HepG2 (cell line): Measurements from ENCODE around the gene FRS2. TPM values are rescaled to one million over a fixed set of nuclear protein-coding genes. Genes with fewer than 3 reads are reported as not detected.

Source experiments
- ATAC-seq: fragments of 200-7000 bp; cut with Tn5 transposase; 3 replicates; pipeline ENCODE4 v1.9.1; 2020; ENCODE audit warnings: mild to moderate bottlenecking, moderate library complexity
- BruUV-seq: library from RNA; stranded (reverse); fragments of 400-500 nt; replicated peaks from 2 replicates; lab custom pipeline; 2021; lab: Mats Ljungman, UMichigan
- CTCF ChIA-PET: fragments of 300-600 bp; formaldehyde crosslinking; extraction: SDS; loops from one replicate; lab custom pipeline; 2021; ENCODE audit warnings: low total read pairs, inconsistent platforms, low intra/inter-chr PET ratio; lab: Yijun Ruan, JAX
- POLR2A ChIA-PET: fragments of 350-600 bp; sonication (Branson Sonifier 250); formaldehyde crosslinking; loops from one replicate; lab custom pipeline; 2020; ENCODE audit warnings: antibody characterized with exemption, inconsistent platforms; lab: Yijun Ruan, JAX
- DNase-seq: peaks from one replicate; pipeline ENCODE4 v3.0.0-alpha.2; 2015; ENCODE audit warnings: low spot score
- FAIRE-seq: peaks from 3 replicates; lab custom pipeline; 2011; peaks lifted over from hg19 to GRCh38; lab: Jason Lieb, UNC
- H2AFZ ChIP-seq: one replicate; pipeline ENCODE4 v1.6.1; 2011; ENCODE audit warnings: low read length, inconsistent platforms
- H3K27ac ChIP-seq: fragments of 300-600 bp; 3 replicates; pipeline ENCODE4 v1.8.0; 2011; ENCODE audit warnings: mixed run types, mild to moderate bottlenecking, mixed read lengths, low read length, inconsistent platforms; ENCODE audit not compliant: insufficient read depth; ENCODE audit errors: extremely low read length
- H3K27me3 ChIP-seq, 2 experiments: fragments of 200-600 bp in 1 of 2; 2 replicates in 1 of 2; 3 replicates in 1 of 2; pipeline versions ENCODE4 v1.6.0 to v1.8.0; 2011; ENCODE audit warnings: low read length in 2 of 2, mild to moderate bottlenecking in 2 of 2, moderate library complexity in 2 of 2, inconsistent platforms in 1 of 2; ENCODE audit not compliant: insufficient read depth in 2 of 2, control insufficient read depth in 1 of 2
- H3K36me3 ChIP-seq, 2 experiments: fragments of 200-600 bp in 1 of 2; replicated peaks in 1 of 2; 2 replicates in 1 of 2; 3 replicates in 1 of 2; pipeline versions ENCODE4 v1.5.1 to v1.8.0; 2011; ENCODE audit warnings: low read length in 2 of 2, inconsistent platforms in 1 of 2; ENCODE audit not compliant: insufficient read depth in 2 of 2, control insufficient read depth in 1 of 2
- H3K4me1 ChIP-seq: 2 replicates; pipeline ENCODE4 v1.5.1; 2012; ENCODE audit warnings: low read length, inconsistent platforms; ENCODE audit not compliant: insufficient read depth
- H3K4me2 ChIP-seq: 2 replicates; pipeline ENCODE4 v1.6.0; 2011; ENCODE audit warnings: low read depth, low read length, inconsistent platforms
- H3K4me3 ChIP-seq, 3 experiments: fragments of 200-600 bp in 1 of 3; sonication (generic), shearing (Covaris generic) in 1 of 3; replicated peaks in 1 of 3; 2 replicates each; pipeline ENCODE4 v1.5.1; 2011 to 2016; ENCODE audit warnings: low read length in 3 of 3, inconsistent platforms in 2 of 3, low read depth in 2 of 3, mild to moderate bottlenecking in 2 of 3, control low read depth in 1 of 3, mixed read lengths in 1 of 3; ENCODE audit not compliant: insufficient read depth in 1 of 3
- H3K79me2 ChIP-seq: one replicate; pipeline ENCODE4 v1.6.1; 2011; ENCODE audit warnings: low read length, inconsistent platforms; ENCODE audit not compliant: insufficient read depth
- H3K9ac ChIP-seq: 2 replicates; pipeline ENCODE4 v1.6.0; 2011; ENCODE audit warnings: mild to moderate bottlenecking, low read depth, low read length, inconsistent platforms; ENCODE audit not compliant: insufficient read depth
- H3K9me3 ChIP-seq: 2 replicates; pipeline ENCODE4 v1.5.1; 2012; ENCODE audit warnings: mild to moderate bottlenecking, low read length
- H4K20me1 ChIP-seq: 2 replicates; pipeline ENCODE4 v1.6.0; 2011; ENCODE audit warnings: inconsistent platforms, mild to moderate bottlenecking, low read length, moderate library complexity; ENCODE audit not compliant: insufficient read depth
- ATM ChIP-seq: fragments of 450-650 bp; IDR thresholded peaks from 2 replicates; pipeline ENCODE4 v1.7.1; 2017; ENCODE audit warnings: mild to moderate bottlenecking, borderline replicate concordance
- CEBPG ChIP-seq: IDR thresholded peaks from 2 replicates; pipeline ENCODE4 v1.6.1; 2016
- CTCF ChIP-seq: sonication (generic); formaldehyde crosslinking; IDR thresholded peaks from 2 replicates; pipeline ENCODE4 v1.5.0; 2020; ENCODE audit warnings: mild to moderate bottlenecking, missing genetic modification reagents, moderate library complexity
- FOXA1 ChIP-seq, 2 experiments: fragments of 450-650 bp in 1 of 2; sonication (generic) in 1 of 2; formaldehyde crosslinking in 1 of 2; IDR thresholded peaks; 2 replicates each; pipeline versions ENCODE4 v1.4.0 to v1.6.1; 2016 to 2020; ENCODE audit warnings: missing genetic modification reagents in 1 of 2
- FOXA3 ChIP-seq: IDR thresholded peaks from 2 replicates; pipeline ENCODE4 v1.6.1; 2016; ENCODE audit warnings: missing genetic modification reagents, missing compliant biosample characterization
- GATAD2A ChIP-seq: IDR thresholded peaks from 2 replicates; pipeline ENCODE4 v1.6.1; 2016
- MYPOP ChIP-seq: sonication (generic); formaldehyde crosslinking; IDR thresholded peaks from 2 replicates; pipeline ENCODE4 v1.8.1; 2023; ENCODE audit warnings: mild to moderate bottlenecking, moderate library complexity, missing genetic modification reagents
- PATZ1 ChIP-seq: sonication (generic); formaldehyde crosslinking; IDR thresholded peaks from 2 replicates; pipeline ENCODE4 v1.4.0; 2020; ENCODE audit warnings: missing genetic modification reagents
- PRMT3 ChIP-seq: sonication (generic); formaldehyde crosslinking; IDR thresholded peaks from 2 replicates; pipeline ENCODE4 v1.8.1; 2022; ENCODE audit warnings: low read depth, mild to moderate bottlenecking, moderate library complexity, missing genetic modification reagents, borderline replicate concordance
- STAG1 ChIP-seq: sonication (generic); formaldehyde crosslinking; IDR thresholded peaks from 2 replicates; pipeline ENCODE4 v1.4.0; 2020; ENCODE audit warnings: missing genetic modification reagents
- TEAD2 ChIP-seq: sonication (generic); formaldehyde crosslinking; IDR thresholded peaks from 2 replicates; pipeline ENCODE4 v1.9.0; 2021; ENCODE audit warnings: missing genetic modification reagents
- ZNF564 ChIP-seq: sonication (generic); formaldehyde crosslinking; IDR thresholded peaks from 2 replicates; pipeline ENCODE4 v1.8.1; 2023; ENCODE audit warnings: mild to moderate bottlenecking, missing genetic modification reagents
- ZNF615 ChIP-seq: sonication (generic); formaldehyde crosslinking; IDR thresholded peaks from 2 replicates; pipeline ENCODE4 v1.5.0; 2020; ENCODE audit warnings: mild to moderate bottlenecking, missing genetic modification reagents, borderline replicate concordance
- ZNF777 ChIP-seq: sonication (generic); formaldehyde crosslinking; IDR thresholded peaks from 2 replicates; pipeline ENCODE4 v1.4.0; 2020; ENCODE audit warnings: missing genetic modification reagents
- ZNF878 ChIP-seq: sonication (generic); formaldehyde crosslinking; IDR thresholded peaks from 2 replicates; pipeline ENCODE4 v1.8.1; 2023; ENCODE audit warnings: mild to moderate bottlenecking, missing genetic modification reagents, moderate library complexity
- WGBS: methylation state at CpG from one replicate; pipeline ENCODE4 v1.1.6; 2017; ENCODE audit warnings: low lambda C conversion rate; 5-methylcytosine and 5-hydroxymethylcytosine counted together
- in situ Hi-C: cut with HindIII; loops from 2 replicates; pipeline ENCODE4 v1.10.0; 2017; ENCODE audit warnings: low pct_unique_long_range_greater_than_20kb; ENCODE audit not compliant: extremely low pct_ligation_motif_present
- intact Hi-C: fragments of 100-400 bp; cut with micrococcal nuclease; formaldehyde crosslinking; loops from one replicate; pipeline ENCODE4 v1.10.0; 2022; ENCODE audit not compliant: unreplicated experiment
- polyA plus RNA-seq, 8 experiments: library from polyadenylated mRNA; depleted of rRNA in 3 of 8; stranded (reverse) in 7 of 8; unstranded in 1 of 8; fragments of >200 nt; fragmentation: Illumina TruSeq in 4 of 8; extraction: Trizol in 4 of 8; gene quantifications; 2 replicates each; pipeline versions ENCODE4 v1.2.1 to v1.2.3, GENCODE V29; 2011 to 2016; ENCODE audit warnings: low read depth in 4 of 8, missing spikeins in 1 of 8, mixed read lengths in 1 of 8; ENCODE audit not compliant: insufficient read depth in 1 of 8
- total RNA-seq, 5 experiments: library from RNA; depleted of rRNA; stranded (reverse); fragments of >200 nt; fragmentation: Illumina TruSeq; extraction: Trizol; gene quantifications; 2 replicates each; pipeline ENCODE4 v1.2.3, GENCODE V29; 2016; ENCODE audit warnings: low read depth in 1 of 5
- TF ChIP-seq, protein P1 (sequence below): sonication (generic); formaldehyde crosslinking; IDR thresholded peaks from 2 replicates; pipeline ENCODE4 v1.4.0; 2020; ENCODE audit warnings: missing genetic modification reagents

FRS2 gene
- total and polyA plus RNA-seq, 2 of the 13 experiments (the other 11 are each of a cell fraction or from before 2014, with no cell fraction given): 8.3 to 16.8 TPM

GRCh38 chr12:69466867-69467266 lies 3.3 kb upstream of the FRS2 start:
- intact Hi-C loops: no loop called here
- POLR2A ChIA-PET: no interaction called here
- no peak overlapping the region for H3K27ac ChIP-seq
- TF ChIP-seq FOXA1 (IDR thresholded peaks at IDR 0.05): no peak
- peak; percentile 74 for TF ChIP-seq FOXA1 (CRISPR knock-in tag; IDR thresholded peaks at IDR 0.05)
- TF ChIP-seq, protein P1, sequence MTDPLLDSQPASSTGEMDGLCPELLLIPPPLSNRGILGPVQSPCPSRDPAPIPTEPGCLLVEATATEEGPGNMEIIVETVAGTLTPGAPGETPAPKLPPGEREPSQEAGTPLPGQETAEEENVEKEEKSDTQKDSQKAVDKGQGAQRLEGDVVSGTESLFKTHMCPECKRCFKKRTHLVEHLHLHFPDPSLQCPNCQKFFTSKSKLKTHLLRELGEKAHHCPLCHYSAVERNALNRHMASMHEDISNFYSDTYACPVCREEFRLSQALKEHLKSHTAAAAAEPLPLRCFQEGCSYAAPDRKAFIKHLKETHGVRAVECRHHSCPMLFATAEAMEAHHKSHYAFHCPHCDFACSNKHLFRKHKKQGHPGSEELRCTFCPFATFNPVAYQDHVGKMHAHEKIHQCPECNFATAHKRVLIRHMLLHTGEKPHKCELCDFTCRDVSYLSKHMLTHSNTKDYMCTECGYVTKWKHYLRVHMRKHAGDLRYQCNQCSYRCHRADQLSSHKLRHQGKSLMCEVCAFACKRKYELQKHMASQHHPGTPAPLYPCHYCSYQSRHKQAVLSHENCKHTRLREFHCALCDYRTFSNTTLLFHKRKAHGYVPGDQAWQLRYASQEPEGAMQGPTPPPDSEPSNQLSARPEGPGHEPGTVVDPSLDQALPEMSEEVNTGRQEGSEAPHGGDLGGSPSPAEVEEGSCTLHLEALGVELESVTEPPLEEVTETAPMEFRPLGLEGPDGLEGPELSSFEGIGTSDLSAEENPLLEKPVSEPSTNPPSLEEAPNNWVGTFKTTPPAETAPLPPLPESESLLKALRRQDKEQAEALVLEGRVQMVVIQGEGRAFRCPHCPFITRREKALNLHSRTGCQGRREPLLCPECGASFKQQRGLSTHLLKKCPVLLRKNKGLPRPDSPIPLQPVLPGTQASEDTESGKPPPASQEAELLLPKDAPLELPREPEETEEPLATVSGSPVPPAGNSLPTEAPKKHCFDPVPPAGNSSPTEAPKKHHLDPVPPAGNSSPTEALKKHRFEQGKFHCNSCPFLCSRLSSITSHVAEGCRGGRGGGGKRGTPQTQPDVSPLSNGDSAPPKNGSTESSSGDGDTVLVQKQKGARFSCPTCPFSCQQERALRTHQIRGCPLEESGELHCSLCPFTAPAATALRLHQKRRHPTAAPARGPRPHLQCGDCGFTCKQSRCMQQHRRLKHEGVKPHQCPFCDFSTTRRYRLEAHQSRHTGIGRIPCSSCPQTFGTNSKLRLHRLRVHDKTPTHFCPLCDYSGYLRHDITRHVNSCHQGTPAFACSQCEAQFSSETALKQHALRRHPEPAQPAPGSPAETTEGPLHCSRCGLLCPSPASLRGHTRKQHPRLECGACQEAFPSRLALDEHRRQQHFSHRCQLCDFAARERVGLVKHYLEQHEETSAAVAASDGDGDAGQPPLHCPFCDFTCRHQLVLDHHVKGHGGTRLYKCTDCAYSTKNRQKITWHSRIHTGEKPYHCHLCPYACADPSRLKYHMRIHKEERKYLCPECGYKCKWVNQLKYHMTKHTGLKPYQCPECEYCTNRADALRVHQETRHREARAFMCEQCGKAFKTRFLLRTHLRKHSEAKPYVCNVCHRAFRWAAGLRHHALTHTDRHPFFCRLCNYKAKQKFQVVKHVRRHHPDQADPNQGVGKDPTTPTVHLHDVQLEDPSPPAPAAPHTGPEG (CRISPR knock-in tag): no peak
- TF ChIP-seq GATAD2A (CRISPR knock-in tag): 0 out of 2 replicates have a peak, but pooled peaks have one; percentile 13
- peak; percentile 74 for TF ChIP-seq FOXA3 (CRISPR knock-in tag)
- TF ChIP-seq MYPOP (CRISPR knock-in tag): no peak
- TF ChIP-seq PRMT3 (CRISPR knock-in tag): no peak
- peak; percentile 48 for TF ChIP-seq STAG1 (CRISPR knock-in tag)
- TF ChIP-seq TEAD2 (CRISPR knock-in tag): no peak
- no peak for TF ChIP-seq ZNF777 (CRISPR knock-in tag)
- TF ChIP-seq ZNF615: no peak
- no peak for TF ChIP-seq ZNF564 (CRISPR knock-in tag)
- TF ChIP-seq ATM: no peak
- TF ChIP-seq CTCF: peak; percentile 43
- peak; percentile 85 for TF ChIP-seq CEBPG
- TF ChIP-seq ZNF878 (CRISPR knock-in tag): no peak
- TF ChIP-seq PATZ1 (CRISPR knock-in tag): 0 out of 2 replicates have a peak, but pooled peaks have one; percentile 17

More at GRCh38 chr12:69466867-69467266, 3.3 kb upstream of the FRS2 start:
- H3K9ac ChIP-seq: no peak overlapping the region
- no peaks in the 10 kb centered on the region for H3K36me3 ChIP-seq
- no peaks in the 10 kb centered on the region for H3K9me3 ChIP-seq
- no TSS peak for BruUV-seq
- peaks cover 28% of the 10 kb centered on the region for H3K4me1 ChIP-seq
- no peaks in the 10 kb centered on the region; a peak in 1 of 5 replicates for H3K27me3 ChIP-seq
- 52% methylated on average over 1 of the region's 1 CpG for WGBS
- H3K4me2 ChIP-seq: no peak overlapping the region
- no peak for ATAC-seq
- no peak overlapping the region for H3K4me3 ChIP-seq
- H3K79me2 ChIP-seq: peaks cover 14% of the 10 kb centered on the region
- peaks cover 10% of the 10 kb centered on the region for H4K20me1 ChIP-seq
- peak; percentile 16 for DNase-seq
- in situ Hi-C loops: no loop called here
- no peak for FAIRE-seq
- CTCF ChIA-PET: no interaction called here
- no peak overlapping the region for H2AFZ ChIP-seq
